HepG2 (cell line): ENCODE data around the gene SLC38A8. TPM values are rescaled to one million over a fixed set of nuclear protein-coding genes. Genes with fewer than 3 reads are reported as not detected.

Experiments used
- ATAC-seq: fragments of 200-7000 bp; cut with Tn5 transposase; 3 replicates; pipeline ENCODE4 v1.9.1; 2020; ENCODE audit warnings: mild to moderate bottlenecking, moderate library complexity
- BruUV-seq: library from RNA; stranded (reverse); fragments of 400-500 nt; replicated peaks from 2 replicates; lab custom pipeline; 2021; lab: Mats Ljungman, UMichigan
- CTCF ChIA-PET: fragments of 300-600 bp; formaldehyde crosslinking; extraction: SDS; loops from one replicate; lab custom pipeline; 2021; ENCODE audit warnings: low total read pairs, inconsistent platforms, low intra/inter-chr PET ratio; lab: Yijun Ruan, JAX
- POLR2A ChIA-PET: fragments of 350-600 bp; sonication (Branson Sonifier 250); formaldehyde crosslinking; loops from one replicate; lab custom pipeline; 2020; ENCODE audit warnings: antibody characterized with exemption, inconsistent platforms; lab: Yijun Ruan, JAX
- DNase-seq: peaks from one replicate; pipeline ENCODE4 v3.0.0-alpha.2; 2015; ENCODE audit warnings: low spot score
- FAIRE-seq: peaks from 3 replicates; lab custom pipeline; 2011; peaks lifted over from hg19 to GRCh38; lab: Jason Lieb, UNC
- H2AFZ ChIP-seq: one replicate; pipeline ENCODE4 v1.6.1; 2011; ENCODE audit warnings: low read length, inconsistent platforms
- H3K27ac ChIP-seq: fragments of 300-600 bp; 3 replicates; pipeline ENCODE4 v1.8.0; 2011; ENCODE audit warnings: mixed run types, mild to moderate bottlenecking, mixed read lengths, low read length, inconsistent platforms; ENCODE audit not compliant: insufficient read depth; ENCODE audit errors: extremely low read length
- H3K27me3 ChIP-seq, 2 experiments: fragments of 200-600 bp in 1 of 2; 2 replicates in 1 of 2; 3 replicates in 1 of 2; pipeline versions ENCODE4 v1.6.0 to v1.8.0; 2011; ENCODE audit warnings: low read length in 2 of 2, mild to moderate bottlenecking in 2 of 2, moderate library complexity in 2 of 2, inconsistent platforms in 1 of 2; ENCODE audit not compliant: insufficient read depth in 2 of 2, control insufficient read depth in 1 of 2
- H3K36me3 ChIP-seq, 2 experiments: fragments of 200-600 bp in 1 of 2; replicated peaks in 1 of 2; 2 replicates in 1 of 2; 3 replicates in 1 of 2; pipeline versions ENCODE4 v1.5.1 to v1.8.0; 2011; ENCODE audit warnings: low read length in 2 of 2, inconsistent platforms in 1 of 2; ENCODE audit not compliant: insufficient read depth in 2 of 2, control insufficient read depth in 1 of 2
- H3K4me1 ChIP-seq: 2 replicates; pipeline ENCODE4 v1.5.1; 2012; ENCODE audit warnings: low read length, inconsistent platforms; ENCODE audit not compliant: insufficient read depth
- H3K4me2 ChIP-seq: 2 replicates; pipeline ENCODE4 v1.6.0; 2011; ENCODE audit warnings: low read depth, low read length, inconsistent platforms
- H3K4me3 ChIP-seq, 3 experiments: fragments of 200-600 bp in 1 of 3; sonication (generic), shearing (Covaris generic) in 1 of 3; replicated peaks in 1 of 3; 2 replicates each; pipeline ENCODE4 v1.5.1; 2011 to 2016; ENCODE audit warnings: low read length in 3 of 3, inconsistent platforms in 2 of 3, low read depth in 2 of 3, mild to moderate bottlenecking in 2 of 3, control low read depth in 1 of 3, mixed read lengths in 1 of 3; ENCODE audit not compliant: insufficient read depth in 1 of 3
- H3K79me2 ChIP-seq: one replicate; pipeline ENCODE4 v1.6.1; 2011; ENCODE audit warnings: low read length, inconsistent platforms; ENCODE audit not compliant: insufficient read depth
- H3K9ac ChIP-seq: 2 replicates; pipeline ENCODE4 v1.6.0; 2011; ENCODE audit warnings: mild to moderate bottlenecking, low read depth, low read length, inconsistent platforms; ENCODE audit not compliant: insufficient read depth
- H3K9me3 ChIP-seq: 2 replicates; pipeline ENCODE4 v1.5.1; 2012; ENCODE audit warnings: mild to moderate bottlenecking, low read length
- H4K20me1 ChIP-seq: 2 replicates; pipeline ENCODE4 v1.6.0; 2011; ENCODE audit warnings: inconsistent platforms, mild to moderate bottlenecking, low read length, moderate library complexity; ENCODE audit not compliant: insufficient read depth
- CBX2 ChIP-seq, 2 experiments: fragments of 200-600 bp in 1 of 2; sonication (generic); formaldehyde crosslinking in 1 of 2; IDR thresholded peaks; 2 replicates each; pipeline versions ENCODE4 v1.7.0 to v1.8.1; 2018 to 2022; ENCODE audit warnings: low read depth in 2 of 2, low read length in 1 of 2, mild to moderate bottlenecking in 1 of 2, missing genetic modification reagents in 1 of 2
- FOXA3 ChIP-seq: IDR thresholded peaks from 2 replicates; pipeline ENCODE4 v1.6.1; 2016; ENCODE audit warnings: missing genetic modification reagents, missing compliant biosample characterization
- GATAD2A ChIP-seq: IDR thresholded peaks from 2 replicates; pipeline ENCODE4 v1.6.1; 2016
- HOXA7 ChIP-seq: sonication (generic); formaldehyde crosslinking; IDR thresholded peaks from 2 replicates; pipeline ENCODE4 v1.8.1; 2022; ENCODE audit warnings: mild to moderate bottlenecking, missing genetic modification reagents, moderate library complexity
- ISL2 ChIP-seq: sonication (generic); formaldehyde crosslinking; IDR thresholded peaks from 2 replicates; pipeline ENCODE4 v1.5.0; 2020; ENCODE audit warnings: missing genetic modification reagents
- KAT7 ChIP-seq: IDR thresholded peaks from 2 replicates; pipeline ENCODE4 v1.6.1; 2018; ENCODE audit warnings: borderline replicate concordance, missing compliant biosample characterization
- SALL2 ChIP-seq: sonication (generic); formaldehyde crosslinking; IDR thresholded peaks from 2 replicates; pipeline ENCODE4 v1.8.1; 2023; ENCODE audit warnings: mild to moderate bottlenecking, missing genetic modification reagents, inconsistent platforms
- TBP ChIP-seq: sonication (generic); formaldehyde crosslinking; IDR thresholded peaks from 2 replicates; pipeline ENCODE4 v1.5.0; 2020; ENCODE audit warnings: missing genetic modification reagents
- ZBTB8A ChIP-seq: sonication (generic); formaldehyde crosslinking; IDR thresholded peaks from 2 replicates; pipeline ENCODE4 v1.4.0; 2020; ENCODE audit warnings: mild to moderate bottlenecking, low read depth, missing genetic modification reagents, borderline replicate concordance
- ZFP37 ChIP-seq: sonication (generic); formaldehyde crosslinking; IDR thresholded peaks from 2 replicates; pipeline ENCODE4 v1.4.0; 2020; ENCODE audit warnings: missing genetic modification reagents, borderline replicate concordance
- ZNF367 ChIP-seq: sonication (generic); formaldehyde crosslinking; IDR thresholded peaks from 2 replicates; pipeline ENCODE4 v1.4.0; 2020; ENCODE audit warnings: missing genetic modification reagents, borderline replicate concordance
- WGBS: methylation state at CpG from one replicate; pipeline ENCODE4 v1.1.6; 2017; ENCODE audit warnings: low lambda C conversion rate; 5-methylcytosine and 5-hydroxymethylcytosine counted together
- in situ Hi-C: cut with HindIII; loops from 2 replicates; pipeline ENCODE4 v1.10.0; 2017; ENCODE audit warnings: low pct_unique_long_range_greater_than_20kb; ENCODE audit not compliant: extremely low pct_ligation_motif_present
- intact Hi-C: fragments of 100-400 bp; cut with micrococcal nuclease; formaldehyde crosslinking; loops from one replicate; pipeline ENCODE4 v1.10.0; 2022; ENCODE audit not compliant: unreplicated experiment
- polyA plus RNA-seq, 8 experiments: library from polyadenylated mRNA; depleted of rRNA in 3 of 8; stranded (reverse) in 7 of 8; unstranded in 1 of 8; fragments of >200 nt; fragmentation: Illumina TruSeq in 4 of 8; extraction: Trizol in 4 of 8; gene quantifications; 2 replicates each; pipeline versions ENCODE4 v1.2.1 to v1.2.3, GENCODE V29; 2011 to 2016; ENCODE audit warnings: low read depth in 4 of 8, missing spikeins in 1 of 8, mixed read lengths in 1 of 8; ENCODE audit not compliant: insufficient read depth in 1 of 8
- total RNA-seq, 5 experiments: library from RNA; depleted of rRNA; stranded (reverse); fragments of >200 nt; fragmentation: Illumina TruSeq; extraction: Trizol; gene quantifications; 2 replicates each; pipeline ENCODE4 v1.2.3, GENCODE V29; 2016; ENCODE audit warnings: low read depth in 1 of 5
- TF ChIP-seq, protein P1 (sequence below): conservative IDR thresholded peaks from 2 replicates; pipeline ENCODE4 v1.6.1; 2018; ENCODE audit warnings: missing genetic modification reagents
- TF ChIP-seq, protein P2 (sequence below), 2 experiments: sonication (generic) in 1 of 2; formaldehyde crosslinking in 1 of 2; IDR thresholded peaks; 2 replicates each; pipeline versions ENCODE4 v1.4.0 to v1.6.1; 2016 to 2020; ENCODE audit warnings: borderline replicate concordance in 1 of 2, low read depth in 1 of 2, mild to moderate bottlenecking in 1 of 2, missing genetic modification reagents in 1 of 2

Gene SLC38A8
- total and polyA plus RNA-seq, 2 of the 13 experiments (the other 11 are each of a cell fraction or from before 2014, with no cell fraction given), result 0.24 to 0.37 TPM

DNA sequence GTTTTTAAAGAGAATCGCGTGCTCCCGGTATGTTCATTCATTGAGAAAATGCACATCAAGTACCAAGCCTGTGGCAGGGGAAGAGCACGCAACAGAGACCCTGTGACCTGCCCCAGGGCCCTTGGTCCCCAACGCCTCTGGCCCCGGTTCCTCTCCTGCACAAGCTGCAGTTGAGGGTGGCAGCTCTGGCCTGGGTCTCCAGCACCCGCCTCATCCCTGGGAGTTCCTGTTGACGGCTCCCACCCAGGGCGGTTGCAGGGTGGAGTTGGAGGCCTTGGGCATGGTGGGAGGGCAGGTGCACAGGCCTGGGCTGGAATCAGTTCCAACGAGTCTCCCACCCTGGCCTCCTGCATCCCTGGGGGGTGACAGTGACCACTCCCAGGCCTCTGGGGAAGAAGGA lies 69.5 kb downstream of the SLC38A8 start:
- Histone ChIP-seq H3K4me2 (no peak overlapping the region), H3K79me2 (no peaks in the 10 kb centered on the region), H2AFZ (no peak overlapping the region), H4K20me1 (peaks cover 3% of the 10 kb centered on the region; the same call in 1 of the 2 replicates), H3K4me1 (peaks cover 17% of the 10 kb centered on the region), H3K36me3 (no peaks in the 10 kb centered on the region), H3K4me3 (no peak overlapping the region), H3K27me3 (peaks cover 5 to 53% of the 10 kb centered on the region in 2 experiments; a peak in 4 of 5 replicates), H3K27ac (no peak overlapping the region), H3K9me3 (peaks cover 6% of the 10 kb centered on the region), H3K9ac (no peak overlapping the region)
- no peak for ATAC-seq
- POLR2A ChIA-PET, result no interaction called here
- WGBS, result 62% methylated on average over 8 of the region's 10 CpGs
- intact Hi-C loops (loop anchor here (5.0 kb wide), 2 partner anchors 69 to 934 kb away; partner anchors contain the start of gene SLC38A8), in situ Hi-C loops (loop anchor here (25.0 kb wide), 1 partner anchor 214 kb away; the partner anchor contains the start of genes ADAD2 and TAF1C)
- BruUV-seq, result no TSS peak
- FAIRE-seq, result no peak
- DNase-seq, result no peak
- CTCF ChIA-PET, result no interaction called here
- TF ChIP-seq ZBTB8A, result no peak
- TF ChIP-seq ZNF367 (CRISPR knock-in tag), result no peak
- TF ChIP-seq ZFP37, result no peak
- TF ChIP-seq, protein P1, sequence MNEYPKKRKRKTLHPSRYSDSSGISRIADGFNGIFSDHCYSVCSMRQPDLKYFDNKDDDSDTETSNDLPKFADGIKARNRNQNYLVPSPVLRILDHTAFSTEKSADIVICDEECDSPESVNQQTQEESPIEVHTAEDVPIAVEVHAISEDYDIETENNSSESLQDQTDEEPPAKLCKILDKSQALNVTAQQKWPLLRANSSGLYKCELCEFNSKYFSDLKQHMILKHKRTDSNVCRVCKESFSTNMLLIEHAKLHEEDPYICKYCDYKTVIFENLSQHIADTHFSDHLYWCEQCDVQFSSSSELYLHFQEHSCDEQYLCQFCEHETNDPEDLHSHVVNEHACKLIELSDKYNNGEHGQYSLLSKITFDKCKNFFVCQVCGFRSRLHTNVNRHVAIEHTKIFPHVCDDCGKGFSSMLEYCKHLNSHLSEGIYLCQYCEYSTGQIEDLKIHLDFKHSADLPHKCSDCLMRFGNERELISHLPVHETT (CRISPR knock-in tag), result no peak
- no peak for TF ChIP-seq KAT7 (CRISPR knock-in tag)
- TF ChIP-seq SALL2 (CRISPR knock-in tag), result no peak
- TF ChIP-seq FOXA3 (CRISPR knock-in tag), result no peak
- TF ChIP-seq CBX2 (IDR thresholded peaks at IDR 0.05; ENCODE audit: low read depth, low read length), result no peak
- no peak for TF ChIP-seq CBX2 (CRISPR knock-in tag; IDR thresholded peaks at IDR 0.05; ENCODE audit: low read depth)
- TF ChIP-seq HOXA7, result no peak
- no peak for TF ChIP-seq GATAD2A (CRISPR knock-in tag)
- TF ChIP-seq, protein P2, sequence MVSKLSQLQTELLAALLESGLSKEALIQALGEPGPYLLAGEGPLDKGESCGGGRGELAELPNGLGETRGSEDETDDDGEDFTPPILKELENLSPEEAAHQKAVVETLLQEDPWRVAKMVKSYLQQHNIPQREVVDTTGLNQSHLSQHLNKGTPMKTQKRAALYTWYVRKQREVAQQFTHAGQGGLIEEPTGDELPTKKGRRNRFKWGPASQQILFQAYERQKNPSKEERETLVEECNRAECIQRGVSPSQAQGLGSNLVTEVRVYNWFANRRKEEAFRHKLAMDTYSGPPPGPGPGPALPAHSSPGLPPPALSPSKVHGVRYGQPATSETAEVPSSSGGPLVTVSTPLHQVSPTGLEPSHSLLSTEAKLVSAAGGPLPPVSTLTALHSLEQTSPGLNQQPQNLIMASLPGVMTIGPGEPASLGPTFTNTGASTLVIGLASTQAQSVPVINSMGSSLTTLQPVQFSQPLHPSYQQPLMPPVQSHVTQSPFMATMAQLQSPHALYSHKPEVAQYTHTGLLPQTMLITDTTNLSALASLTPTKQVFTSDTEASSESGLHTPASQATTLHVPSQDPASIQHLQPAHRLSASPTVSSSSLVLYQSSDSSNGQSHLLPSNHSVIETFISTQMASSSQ (IDR thresholded peaks at IDR 0.05; ENCODE audit: low read depth), result no peak
- TF ChIP-seq, protein P2 (CRISPR knock-in tag; IDR thresholded peaks at IDR 0.05; ENCODE audit: borderline replicate concordance), result no peak
- TF ChIP-seq TBP (CRISPR knock-in tag), result no peak
- no peak for TF ChIP-seq ISL2 (CRISPR knock-in tag)
